Glutamatergic neuron (in vitro differentiated cells): ENCODE results near the gene CABP4. TPM values are rescaled to one million over a fixed set of nuclear protein-coding genes. Genes with fewer than 3 reads are reported as not detected.

Source experiments
- DNase-seq: peaks from one replicate; pipeline ENCODE4 v3.0.0; 2022
- H3K27ac Mint-ChIP-seq: one replicate; pipeline ENCODE4 v1.8.0; 2020; ENCODE audit warnings: mild to moderate bottlenecking, mixed read lengths, inconsistent platforms; ENCODE audit not compliant: unreplicated experiment
- H3K27me3 Mint-ChIP-seq: one replicate; pipeline ENCODE4 v1.8.0; 2020; ENCODE audit warnings: mild to moderate bottlenecking, moderate library complexity, mixed read lengths, inconsistent platforms; ENCODE audit not compliant: unreplicated experiment
- H3K36me3 Mint-ChIP-seq: one replicate; pipeline ENCODE4 v1.8.0; 2020; ENCODE audit warnings: mild to moderate bottlenecking, mixed read lengths, inconsistent platforms; ENCODE audit not compliant: unreplicated experiment
- H3K4me1 Mint-ChIP-seq: one replicate; pipeline ENCODE4 v1.8.0; 2020; ENCODE audit warnings: mild to moderate bottlenecking, low read depth, mixed read lengths, inconsistent platforms; ENCODE audit not compliant: unreplicated experiment
- H3K4me3 Mint-ChIP-seq: one replicate; pipeline ENCODE4 v1.8.0; 2020; ENCODE audit warnings: mild to moderate bottlenecking, mixed read lengths, inconsistent platforms; ENCODE audit not compliant: unreplicated experiment
- H3K9me3 Mint-ChIP-seq: one replicate; pipeline ENCODE4 v1.8.0; 2020; ENCODE audit warnings: mild to moderate bottlenecking, moderate library complexity, mixed read lengths, inconsistent platforms; ENCODE audit not compliant: unreplicated experiment
- CTCF ChIP-seq: fragments of 200-600 bp; sonication (generic); IDR thresholded peaks from one replicate; pipeline ENCODE4 v1.5.0; 2021; ENCODE audit not compliant: partially characterized antibody, unreplicated experiment
- total RNA-seq: library from RNA; stranded (reverse); fragmentation: NEBNext Ultra II Directional; extraction: Animal tissue kit (Norgen Biotek cat#: 25700); gene quantifications from one replicate; pipeline ENCODE4 v1.2.1, GENCODE V29; 2021; ENCODE audit not compliant: unreplicated experiment

The CABP4 gene
- total RNA-seq, 1 donor from 2014 or later, result not detected

DNA sequence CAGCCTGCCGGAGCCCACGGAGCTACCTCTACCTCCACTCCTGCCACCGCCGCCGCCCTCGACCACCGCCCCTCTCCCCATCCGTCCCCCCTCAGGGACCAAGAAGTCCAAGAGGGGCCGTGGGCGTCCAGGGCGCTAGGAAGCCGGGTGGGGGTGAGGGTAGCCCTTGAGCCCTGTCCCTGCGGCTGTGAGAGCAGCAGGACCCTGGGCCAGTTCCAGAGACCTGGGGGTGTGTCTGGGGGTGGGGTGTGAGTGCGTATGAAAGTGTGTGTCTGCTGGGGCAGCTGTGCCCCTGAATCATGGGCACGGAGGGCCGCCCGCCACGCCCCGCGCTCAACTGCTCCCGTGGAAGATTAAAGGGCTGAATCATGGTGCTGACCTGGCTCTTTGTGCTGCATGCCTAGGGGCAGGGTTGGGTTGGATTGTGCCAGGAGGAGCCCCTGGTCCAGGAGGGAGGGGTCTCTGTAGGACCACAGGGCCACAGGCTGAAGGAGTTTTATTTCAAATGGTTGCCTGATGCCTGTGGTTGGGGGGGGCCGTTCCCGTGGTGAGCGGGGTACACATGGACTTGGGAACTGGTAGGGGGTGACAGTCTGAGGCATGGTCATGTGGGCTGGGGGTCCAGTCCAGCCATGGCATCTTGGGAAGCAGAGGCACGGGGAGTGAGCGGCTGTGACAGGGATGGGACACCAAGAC is 20.0 kb upstream of the CABP4 start:
- Mint-ChIP-seq H3K27me3 (peaks cover 12% of the 10 kb centered on the region), H3K36me3 (no peaks in the 10 kb centered on the region), H3K27ac (no peak overlapping the region), H3K9me3 (peaks cover 3% of the 10 kb centered on the region), H3K4me3 (no peak overlapping the region), H3K4me1 (peaks cover 7% of the 10 kb centered on the region)
- no peak for DNase-seq
- no peak for TF ChIP-seq CTCF

- Mint-ChIP-seq H3K4me3 (no peak overlapping the region), H3K9me3 (peaks cover 3% of the 10 kb centered on the region), H3K36me3 (no peaks in the 10 kb centered on the region), H3K27me3 (peaks cover 12% of the 10 kb centered on the region), H3K4me1 (peaks cover 7% of the 10 kb centered on the region), H3K27ac (peak overlapping the region; percentile 87)
- DNase-seq, result no peak
- no peak for TF ChIP-seq CTCF
Measured at GRCh38 chr11:67435727-67436458, 19.3 kb upstream of the CABP4 start.

GRCh38 chr11:67436459-67437081 is 18.6 kb upstream of the CABP4 start:
- peak overlapping the region; percentile 95 for H3K27ac Mint-ChIP-seq
- peaks cover 3% of the 10 kb centered on the region for H3K9me3 Mint-ChIP-seq
- peaks cover 12% of the 10 kb centered on the region for H3K27me3 Mint-ChIP-seq
- H3K4me3 Mint-ChIP-seq, result no peak overlapping the region
- peak; percentile 59 for DNase-seq
- no peak for TF ChIP-seq CTCF
- H3K36me3 Mint-ChIP-seq, result no peaks in the 10 kb centered on the region
- H3K4me1 Mint-ChIP-seq, result peaks cover 7% of the 10 kb centered on the region

GRCh38 chr11:67437082-67437808 is 17.9 kb upstream of the CABP4 start, which contains the start of gene PTPRCAP:
Gene PTPRCAP (minus strand): TSS chr11:67437682. CDS start chr11:67437619, 63 bp downstream.
- no peak for TF ChIP-seq CTCF
- Mint-ChIP-seq H3K27me3 (peaks cover 17% of the 10 kb centered on the region), H3K27ac (peak within 1 kb of the TSS; percentile 95), H3K36me3 (no peaks in the 10 kb centered on the region), H3K4me1 (peaks cover 7% of the 10 kb centered on the region), H3K4me3 (no peak within 1 kb of the TSS), H3K9me3 (peaks cover 2% of the 10 kb centered on the region)
- DNase-seq, result no peak
